Colon (tissue), 2 donors: ENCODE results near the gene AXL.

ENCODE experiments used
- FAIRE-seq: peaks from 2 replicates; lab custom pipeline; 2012; peaks lifted over from hg19 to GRCh38; lab: Jason Lieb, UNC
- donor health status: control.
- donor health status: control.

AXL gene

DNA sequence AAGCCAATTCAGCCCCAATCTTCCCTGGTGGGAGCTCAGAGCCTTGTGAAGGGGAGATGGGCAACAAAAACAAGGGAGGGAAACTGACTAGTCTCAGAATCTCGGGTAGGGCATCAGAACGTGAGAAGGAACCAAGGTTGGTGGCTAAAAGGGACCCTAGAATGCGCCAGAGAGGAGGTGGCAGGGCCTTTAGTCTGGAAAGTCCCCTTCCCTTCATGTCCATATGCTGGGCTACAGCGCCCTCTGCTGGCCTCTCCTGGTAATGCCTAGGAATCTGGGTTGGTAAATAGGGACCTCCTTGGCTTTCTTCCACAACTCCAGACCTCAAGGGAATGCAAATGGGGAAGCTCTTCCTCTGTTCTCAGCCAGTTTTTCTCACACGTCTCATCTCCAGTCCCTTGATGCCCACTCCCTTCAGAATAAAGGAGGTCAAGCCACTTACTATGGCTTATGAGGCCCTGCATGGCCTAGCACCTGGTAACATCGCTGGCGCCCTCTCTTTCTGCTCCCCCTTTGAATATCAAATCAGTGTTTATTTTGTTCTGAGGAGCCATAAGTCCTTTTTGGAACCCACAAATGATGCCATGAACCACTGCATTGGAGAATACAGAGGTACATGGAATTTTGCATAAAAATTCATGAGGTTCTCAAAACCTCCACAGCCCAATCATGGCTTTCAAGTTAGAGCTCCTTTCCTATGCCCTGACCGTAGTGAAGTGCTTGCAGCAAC, 89.6 kb downstream of the AXL start:
- FAIRE-seq: no peak

DNA sequence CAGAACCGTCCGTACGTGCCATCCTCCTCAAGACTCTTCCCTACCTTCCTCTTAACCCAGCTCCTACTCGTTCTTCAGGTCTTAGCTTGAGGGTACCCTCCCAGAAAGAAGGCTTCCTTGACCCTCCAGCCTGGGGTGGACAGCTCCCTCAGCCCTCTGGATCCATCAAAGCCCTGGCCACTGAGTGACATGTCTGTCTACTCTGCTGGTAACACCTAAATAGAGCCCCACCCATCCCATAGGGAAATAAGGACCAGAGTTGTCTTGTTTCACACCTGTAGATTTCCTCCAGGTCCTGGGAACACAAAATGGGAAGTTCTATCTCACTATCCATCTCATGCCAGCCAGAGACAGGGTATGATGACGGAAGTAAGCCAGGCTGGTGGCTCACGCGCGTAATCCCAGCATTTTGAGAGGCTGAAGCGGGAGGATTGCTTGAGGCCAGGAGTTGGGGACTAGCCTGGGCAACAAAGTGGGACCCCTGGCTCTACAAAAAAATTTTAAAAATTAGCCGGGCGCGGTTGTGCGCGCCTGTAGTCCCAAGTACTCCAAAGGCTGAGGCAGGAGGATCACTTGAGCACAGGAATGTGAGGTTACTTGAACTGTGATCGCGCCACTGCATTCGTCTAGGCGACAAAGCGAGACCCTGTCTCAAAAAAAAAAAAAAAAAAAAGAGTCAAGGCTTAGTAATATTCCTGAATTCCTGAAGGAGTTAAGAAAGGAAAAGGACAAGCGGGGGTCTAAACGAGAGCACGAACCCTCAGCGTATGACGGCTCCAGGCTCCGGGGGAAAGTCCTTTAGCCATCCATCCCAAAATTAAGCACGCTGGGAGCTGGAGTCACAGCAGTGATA, 90.4 kb downstream of the AXL start:
- FAIRE-seq: no peak

DNA sequence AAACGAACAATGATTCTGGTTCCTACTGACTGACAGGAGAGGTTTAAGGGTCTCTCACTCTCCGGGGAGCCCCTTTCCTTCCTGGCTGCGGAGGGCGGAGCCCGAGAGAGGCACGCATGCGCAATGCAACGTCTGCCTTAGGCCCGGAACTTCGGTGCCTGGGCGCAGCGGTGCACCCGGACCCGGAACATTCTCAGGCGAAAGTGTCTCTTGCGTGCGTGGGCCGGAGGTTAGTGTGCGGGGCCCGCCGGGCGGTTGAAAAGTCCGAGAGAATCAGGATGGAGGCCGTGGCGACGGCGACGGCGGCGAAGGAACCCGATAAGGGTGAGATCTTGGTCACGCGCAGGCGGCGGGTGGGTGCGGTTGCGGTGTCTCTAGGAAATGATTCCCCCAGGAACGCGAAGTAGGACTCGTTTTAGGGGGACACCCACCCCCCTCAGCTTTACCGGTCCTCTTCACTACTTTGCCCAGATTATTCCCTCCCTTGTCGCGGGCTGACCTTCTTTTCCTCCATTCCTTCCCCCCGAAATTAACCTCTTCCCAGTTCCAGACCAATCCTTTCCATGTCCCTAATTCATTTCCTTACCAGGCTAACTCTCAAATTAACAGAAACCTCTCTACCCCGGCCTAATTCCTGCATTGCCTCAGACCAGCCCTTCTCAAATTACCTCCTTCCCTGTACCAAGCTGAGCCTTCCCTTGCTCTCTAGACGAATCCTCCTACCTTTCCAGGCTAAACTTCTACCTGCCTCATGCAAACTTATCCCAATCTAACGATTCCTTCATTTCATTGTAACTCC, 91.2 kb downstream of the AXL start, which contains the start of gene CCDC97:
Gene CCDC97 (plus strand): TSS at position 140 of the 799 bp plus-strand sequence. CDS start 139 bp downstream, at position 279.
- FAIRE-seq: no peak

DNA sequence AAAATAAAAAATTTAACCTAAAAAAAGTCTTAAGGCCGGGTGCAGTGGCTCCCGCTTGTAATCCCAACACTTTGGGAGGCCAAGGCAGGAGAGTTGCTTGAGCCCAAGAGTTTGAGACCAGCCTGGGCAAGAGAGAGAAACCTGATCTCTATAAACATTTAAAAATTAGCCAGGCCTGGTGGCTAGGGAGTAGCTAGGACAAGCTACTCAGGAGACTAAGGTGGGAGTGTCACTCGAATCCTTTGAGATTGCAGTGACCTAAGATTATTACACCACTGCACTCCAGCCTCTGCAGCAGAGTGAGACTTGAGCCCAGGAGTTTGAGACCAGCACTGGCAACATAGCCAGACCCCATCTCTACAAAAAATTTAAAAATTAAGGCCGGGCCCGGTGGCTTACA, 92.0 kb downstream of the AXL start:
- no peak for FAIRE-seq
